Measurements from ENCODE around the gene CYTH4. TPM values are rescaled to one million over a fixed set of nuclear protein-coding genes. Genes with fewer than 3 reads are reported as not detected.

Gene CYTH4
- total RNA-seq, 4 donors from 2014 or later: 13.2 to 40.3 (median 22.1) TPM

DNA sequence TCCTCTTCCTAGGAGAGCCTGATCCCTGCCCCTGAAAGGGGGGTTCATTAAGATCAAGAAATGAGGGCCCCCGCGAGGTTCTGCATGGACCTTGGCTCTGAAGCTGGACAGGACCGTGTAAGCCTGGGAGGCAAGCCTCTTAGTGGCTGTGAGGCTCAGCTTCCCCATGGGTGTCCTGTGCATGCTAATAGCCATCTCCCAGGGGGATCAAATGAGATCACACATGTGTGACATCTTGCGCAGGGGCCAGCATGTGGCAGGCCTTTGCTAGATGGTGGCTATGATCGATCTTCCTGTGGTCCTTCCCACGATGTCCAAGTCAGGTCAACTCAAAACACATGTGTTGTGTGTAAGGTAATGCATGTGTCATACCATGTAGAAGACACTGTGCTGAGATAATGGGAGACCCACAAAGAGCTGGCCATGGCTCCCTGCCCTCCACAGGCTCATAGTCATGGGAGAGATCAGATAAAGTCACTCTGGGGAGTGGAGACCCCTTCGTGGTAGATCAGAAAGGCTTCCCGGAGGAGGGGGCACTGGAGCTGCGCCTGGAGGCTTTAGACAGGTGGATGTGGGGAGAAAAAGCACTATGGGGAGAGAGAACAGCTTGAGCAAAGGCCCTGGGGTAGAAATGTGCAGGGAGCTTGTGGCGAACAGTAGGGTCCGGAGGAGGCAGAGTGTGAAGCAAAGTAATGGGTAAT is 41.9 kb upstream of the CYTH4 start:
- TF ChIP-seq, protein P1, sequence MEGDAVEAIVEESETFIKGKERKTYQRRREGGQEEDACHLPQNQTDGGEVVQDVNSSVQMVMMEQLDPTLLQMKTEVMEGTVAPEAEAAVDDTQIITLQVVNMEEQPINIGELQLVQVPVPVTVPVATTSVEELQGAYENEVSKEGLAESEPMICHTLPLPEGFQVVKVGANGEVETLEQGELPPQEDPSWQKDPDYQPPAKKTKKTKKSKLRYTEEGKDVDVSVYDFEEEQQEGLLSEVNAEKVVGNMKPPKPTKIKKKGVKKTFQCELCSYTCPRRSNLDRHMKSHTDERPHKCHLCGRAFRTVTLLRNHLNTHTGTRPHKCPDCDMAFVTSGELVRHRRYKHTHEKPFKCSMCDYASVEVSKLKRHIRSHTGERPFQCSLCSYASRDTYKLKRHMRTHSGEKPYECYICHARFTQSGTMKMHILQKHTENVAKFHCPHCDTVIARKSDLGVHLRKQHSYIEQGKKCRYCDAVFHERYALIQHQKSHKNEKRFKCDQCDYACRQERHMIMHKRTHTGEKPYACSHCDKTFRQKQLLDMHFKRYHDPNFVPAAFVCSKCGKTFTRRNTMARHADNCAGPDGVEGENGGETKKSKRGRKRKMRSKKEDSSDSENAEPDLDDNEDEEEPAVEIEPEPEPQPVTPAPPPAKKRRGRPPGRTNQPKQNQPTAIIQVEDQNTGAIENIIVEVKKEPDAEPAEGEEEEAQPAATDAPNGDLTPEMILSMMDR (IDR thresholded peaks at IDR 0.05; ENCODE audit: low read depth): no peak

DNA sequence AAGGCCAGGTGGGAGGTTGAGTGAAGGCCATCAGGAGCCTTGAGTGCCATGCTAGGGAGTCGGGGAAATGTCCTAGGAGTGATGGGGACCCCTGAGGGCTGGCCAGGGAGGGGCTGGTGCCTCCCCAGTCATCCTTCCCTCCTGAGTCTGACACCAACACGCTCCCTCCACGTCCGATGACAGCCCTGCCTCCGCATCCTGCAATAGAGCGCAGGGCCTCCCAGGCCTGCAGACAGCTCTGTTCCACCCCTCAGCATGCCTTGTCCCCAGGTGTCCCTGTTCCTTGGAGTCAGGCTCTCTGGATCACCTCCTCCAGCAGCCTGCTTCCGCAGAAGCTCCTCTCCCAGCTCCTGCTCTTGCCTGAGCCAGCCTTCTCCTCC is 41.4 kb upstream of the CYTH4 start:
- TF ChIP-seq, protein P1 (IDR thresholded peaks at IDR 0.05; ENCODE audit: low read depth): no peak

DNA sequence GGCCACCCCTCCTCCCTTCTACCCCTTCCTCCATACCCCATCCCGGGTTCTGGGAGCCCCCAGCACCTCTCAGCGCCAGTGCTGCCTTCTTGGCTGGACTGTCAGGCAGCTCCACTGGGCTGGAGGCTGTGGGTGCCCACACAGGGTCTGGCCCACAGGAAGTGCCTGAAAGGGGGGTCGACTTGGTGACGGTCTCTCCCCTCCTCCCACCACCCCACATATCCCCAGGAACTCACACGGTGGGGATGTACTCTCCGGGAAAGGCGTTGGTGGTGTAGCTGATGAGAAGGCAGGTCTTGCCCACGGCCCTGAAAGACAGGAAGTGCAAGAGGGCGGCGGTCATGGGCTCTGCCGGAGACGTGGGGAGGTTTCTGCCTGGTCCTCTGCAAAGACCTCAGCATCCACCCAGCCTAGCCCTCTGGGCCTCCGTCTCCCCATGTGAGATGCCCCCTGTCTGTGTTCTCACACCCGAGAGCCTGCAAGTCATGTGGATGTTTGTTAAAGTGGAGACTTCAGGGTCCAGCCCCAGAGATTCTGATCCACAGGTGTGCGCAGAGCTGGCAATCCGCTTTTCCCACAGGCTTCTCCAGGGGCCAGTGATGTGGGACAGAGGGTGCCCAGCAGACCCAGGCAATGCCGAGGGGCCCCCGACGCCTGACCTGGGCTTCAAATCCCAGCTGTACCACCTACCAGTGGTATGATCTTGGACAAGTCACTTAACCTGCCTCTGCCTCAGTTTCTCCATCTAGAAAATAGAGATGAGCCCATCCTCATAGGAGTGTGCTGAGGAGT is 40.8 kb upstream of the CYTH4 start:
- TF ChIP-seq, protein P1 (IDR thresholded peaks at IDR 0.05; ENCODE audit: low read depth): no peak

DNA sequence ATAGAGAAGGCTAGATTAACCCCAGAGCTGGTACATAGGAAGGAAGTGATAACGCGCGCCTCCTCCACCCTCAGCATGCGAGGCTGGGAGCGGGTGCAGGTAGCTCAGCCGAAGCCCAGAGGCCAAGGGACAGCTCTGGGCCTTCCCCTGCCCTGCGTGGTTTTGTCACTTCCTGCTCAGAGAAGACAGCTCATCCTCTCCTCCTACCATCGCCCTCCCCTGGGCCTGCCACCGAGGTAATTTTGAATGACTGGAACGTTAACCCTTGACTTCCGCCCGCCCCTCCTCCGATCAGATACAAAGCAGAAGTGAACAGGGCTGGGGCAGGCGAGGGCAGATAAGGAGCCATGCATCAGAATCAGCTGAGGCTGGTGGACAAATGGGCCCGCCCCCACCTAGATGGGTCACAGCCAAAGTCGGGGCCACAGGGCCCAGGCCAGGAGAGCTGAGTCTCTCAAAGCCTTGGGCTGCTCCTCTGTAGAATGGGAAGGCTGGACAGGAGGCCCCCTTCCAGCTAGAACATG is 39.9 kb upstream of the CYTH4 start:
- TF ChIP-seq, protein P1 (IDR thresholded peaks at IDR 0.05; ENCODE audit: low read depth): no peak

DNA sequence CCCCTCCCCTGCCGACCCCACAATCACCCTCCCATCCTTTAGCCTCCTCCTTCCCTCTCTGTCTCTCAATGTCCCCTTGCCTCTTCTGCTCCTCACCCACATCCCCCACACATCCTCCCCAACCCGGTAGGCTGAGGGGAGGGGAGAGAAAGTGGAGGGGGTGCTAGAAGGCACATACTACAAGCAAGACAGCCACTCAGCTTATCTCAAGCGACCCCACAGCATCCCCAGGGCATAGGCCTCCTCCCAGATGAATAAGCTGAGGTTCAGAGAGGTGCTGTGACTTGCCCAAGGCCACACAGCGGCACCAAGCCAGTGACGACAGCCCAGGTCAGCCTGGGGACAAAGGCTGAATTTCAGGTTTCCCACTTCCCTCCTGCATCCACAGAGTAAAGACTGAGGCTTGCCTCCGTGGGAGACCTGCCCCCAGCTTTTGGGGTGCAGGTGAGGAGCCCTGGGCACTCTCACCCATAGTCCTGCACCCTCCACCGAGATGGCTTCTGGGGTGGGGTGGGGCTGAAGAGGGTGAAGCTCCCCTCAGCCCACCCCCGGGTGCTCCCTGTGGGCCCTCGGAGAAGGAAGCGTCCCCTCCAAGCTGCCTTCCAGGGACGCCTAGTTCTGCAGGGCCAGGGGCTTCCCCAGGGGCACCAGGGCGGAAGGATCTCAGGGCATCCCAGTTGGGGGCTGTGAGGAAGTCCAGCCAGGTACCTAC is 38.8 kb upstream of the CYTH4 start:
- TF ChIP-seq, protein P1 (IDR thresholded peaks at IDR 0.05; ENCODE audit: low read depth): no peak

DNA sequence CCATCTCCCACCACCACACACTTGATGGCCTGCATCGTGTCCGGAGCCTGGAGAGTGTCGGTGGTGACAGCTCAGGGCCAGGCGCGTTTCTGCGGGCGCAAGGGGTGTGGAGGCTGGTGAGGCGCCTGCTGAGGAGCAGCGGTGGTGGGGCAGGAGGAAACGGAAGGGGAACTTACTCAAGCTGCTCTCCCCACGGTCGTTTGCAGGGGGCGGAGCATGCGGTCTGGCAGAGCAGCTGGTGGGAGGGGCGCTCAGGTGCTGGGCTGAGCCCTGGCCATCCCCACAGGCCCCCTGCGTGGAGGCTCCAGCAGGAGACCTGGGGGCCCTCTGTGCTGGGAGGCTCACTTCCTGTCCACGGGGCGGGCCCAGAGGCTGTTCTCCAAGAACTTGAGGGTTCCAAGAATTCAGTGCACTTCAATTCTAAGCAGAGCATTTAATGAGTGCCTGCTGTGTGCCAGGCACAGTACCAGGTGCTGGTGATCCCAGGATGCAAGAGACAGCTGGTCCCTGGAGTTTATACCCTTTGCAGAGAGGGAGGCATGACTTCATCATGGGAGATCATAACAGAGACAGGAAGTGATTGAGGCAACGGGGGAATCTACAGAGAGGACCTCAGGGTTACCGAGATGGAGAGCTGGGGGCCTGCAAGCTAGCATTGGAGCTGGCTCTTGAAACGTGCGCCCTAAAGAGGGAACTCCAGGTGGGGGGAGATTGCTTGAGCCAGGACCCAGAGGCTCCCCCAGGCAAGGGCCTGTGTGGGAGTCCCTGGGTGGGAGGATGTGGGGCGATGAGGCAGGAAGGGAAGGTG is 38.0 kb upstream of the CYTH4 start, which contains the start of gene RAC2:
TSS of gene RAC2 (minus strand) at position 156 of the 808 bp plus-strand sequence. CDS start at position 35, 121 bp downstream.
- TF ChIP-seq, protein P1 (IDR thresholded peaks at IDR 0.05; ENCODE audit: low read depth): no peak

Data from subcutaneous adipose tissue (tissue), 4 donors.